NCI-H146 treated with DMSO at 0.1 percent for 48 hours (cell line): ENCODE data around the gene PDE6C.

ENCODE experiments used
- DNase-seq: peaks from one replicate; lab custom pipeline; 2025; ENCODE audit not compliant: unreplicated experiment; lab: John Stamatoyannopoulos, UW

The PDE6C gene

GRCh38 chr10:93593749-93594148 lies 18.6 kb upstream of the PDE6C start:
- DNase-seq: no peak

GRCh38 chr10:93594518-93594917 lies 17.8 kb upstream of the PDE6C start:
- DNase-seq: no peak

GRCh38 chr10:93595378-93596161 lies 16.8 kb upstream of the PDE6C start:
- no peak for DNase-seq

GRCh38 chr10:93596539-93596938 lies 15.8 kb upstream of the PDE6C start:
- no peak for DNase-seq

GRCh38 chr10:93597075-93597599 lies 15.2 kb upstream of the PDE6C start:
- no peak for DNase-seq

- DNase-seq: no peak
These were observed 14.2 kb upstream of the PDE6C start for GRCh38 chr10:93598157-93598556.

GRCh38 chr10:93599335-93599734 lies 13.0 kb upstream of the PDE6C start:
- no peak for DNase-seq

- no peak for DNase-seq
These were observed 12.6 kb upstream of the PDE6C start for GRCh38 chr10:93599778-93600177.

GRCh38 chr10:93600446-93601145 lies 11.7 kb upstream of the PDE6C start:
- no peak for DNase-seq

- no peak for DNase-seq
These were observed 11.1 kb upstream of the PDE6C start, which contains the start of gene RBP4 for GRCh38 chr10:93601146-93601773. RBP4 (minus strand) TSS chr10:93601235; CDS start chr10:93601028, 207 bp downstream.

GRCh38 chr10:93601774-93602162 lies 10.6 kb upstream of the PDE6C start:
- no peak for DNase-seq

GRCh38 chr10:93603023-93603422 lies 9.3 kb upstream of the PDE6C start:
- no peak for DNase-seq

GRCh38 chr10:93604146-93604545 lies 8.2 kb upstream of the PDE6C start:
- no peak for DNase-seq

GRCh38 chr10:93608421-93608820 lies 3.9 kb upstream of the PDE6C start:
- no peak for DNase-seq

- no peak for DNase-seq
These were observed 789 bp downstream of the PDE6C start for GRCh38 chr10:93613126-93613525.

GRCh38 chr10:93614101-93614825 lies 1.9 kb downstream of the PDE6C start:
- DNase-seq: no peak

GRCh38 chr10:93615576-93616235 lies 3.4 kb downstream of the PDE6C start:
- DNase-seq: no peak

- no peak for DNase-seq
These were observed 8.6 kb downstream of the PDE6C start for GRCh38 chr10:93620925-93621324.

- DNase-seq: no peak
These were observed 10.6 kb downstream of the PDE6C start for GRCh38 chr10:93622942-93623341.

GRCh38 chr10:93628858-93629257 lies 16.5 kb downstream of the PDE6C start:
- no peak for DNase-seq
